HEK293 (cell line): ENCODE results near the gene CREB3.

Experiments used
- AEBP2 ChIP-seq: fragments of 450-650 bp; formaldehyde crosslinking; IDR thresholded peaks from 2 replicates; pipeline ENCODE4 v1.5.1; 2016; ENCODE audit warnings: missing biosample characterization, missing genetic modification characterization, borderline replicate concordance
- BCL11A ChIP-seq: fragments of 450-650 bp; formaldehyde crosslinking; IDR thresholded peaks from 2 replicates; pipeline ENCODE4 v1.5.1; 2016; ENCODE audit warnings: low read depth, missing biosample characterization, missing genetic modification characterization
- BCL11B ChIP-seq: fragments of 450-650 bp; formaldehyde crosslinking; IDR thresholded peaks from 2 replicates; pipeline ENCODE4 v1.5.1; 2016; ENCODE audit warnings: low read depth, missing biosample characterization, missing genetic modification characterization
- HIC1 ChIP-seq: fragments of 450-650 bp; formaldehyde crosslinking; IDR thresholded peaks from 2 replicates; pipeline ENCODE4 v1.5.1; 2016; ENCODE audit warnings: missing biosample characterization, missing genetic modification characterization
- HOXC10 ChIP-seq: sonication (generic); formaldehyde crosslinking; IDR thresholded peaks from 2 replicates; pipeline ENCODE4 v1.8.1; 2023; ENCODE audit warnings: mild to moderate bottlenecking, missing genetic modification reagents
- HOXD13 ChIP-seq: sonication (generic); formaldehyde crosslinking; IDR thresholded peaks from 2 replicates; pipeline ENCODE4 v1.8.0; 2022; ENCODE audit warnings: missing genetic modification reagents, borderline replicate concordance
- KLF10 ChIP-seq: fragments of 450-650 bp; IDR thresholded peaks from 2 replicates; pipeline ENCODE4 v1.5.1; 2018; ENCODE audit warnings: missing biosample characterization, mild to moderate bottlenecking, missing genetic modification characterization
- PRDM10 ChIP-seq: fragments of 450-650 bp; formaldehyde crosslinking; IDR thresholded peaks from 2 replicates; pipeline ENCODE4 v1.5.1; 2016; ENCODE audit warnings: missing biosample characterization, missing genetic modification characterization
- SALL2 ChIP-seq: fragments of 450-650 bp; formaldehyde crosslinking; IDR thresholded peaks from 2 replicates; pipeline ENCODE4 v1.5.0; 2017; ENCODE audit warnings: missing biosample characterization, mild to moderate bottlenecking, missing genetic modification characterization, borderline replicate concordance
- SETDB1 ChIP-seq: IDR thresholded peaks from one replicate; pipeline ENCODE4 v1.6.1; 2017; ENCODE audit warnings: mild to moderate bottlenecking, low read length, moderate library complexity, mixed read lengths; ENCODE audit not compliant: insufficient read length
- SP3 ChIP-seq: fragments of 450-650 bp; formaldehyde crosslinking; IDR thresholded peaks from 2 replicates; pipeline ENCODE4 v1.5.1; 2016; ENCODE audit warnings: missing biosample characterization, missing genetic modification characterization
- SP7 ChIP-seq: fragments of 450-650 bp; formaldehyde crosslinking; IDR thresholded peaks from 2 replicates; pipeline ENCODE4 v1.5.1; 2016; ENCODE audit warnings: missing biosample characterization, missing genetic modification characterization
- YY2 ChIP-seq: fragments of 450-650 bp; formaldehyde crosslinking; IDR thresholded peaks from 2 replicates; pipeline ENCODE4 v1.5.1; 2016; ENCODE audit warnings: missing biosample characterization, missing genetic modification characterization
- ZBTB21 ChIP-seq: fragments of 450-650 bp; formaldehyde crosslinking; IDR thresholded peaks from 2 replicates; pipeline ENCODE4 v1.5.1; 2017; ENCODE audit warnings: missing biosample characterization, missing genetic modification characterization
- ZBTB8A ChIP-seq: fragments of 450-650 bp; formaldehyde crosslinking; IDR thresholded peaks from 2 replicates; pipeline ENCODE4 v1.5.1; 2016; ENCODE audit warnings: missing biosample characterization, missing genetic modification characterization
- ZNF175 ChIP-seq: fragments of 450-650 bp; formaldehyde crosslinking; IDR thresholded peaks from 2 replicates; pipeline ENCODE4 v1.5.1; 2016; ENCODE audit warnings: missing biosample characterization, missing genetic modification characterization
- ZNF202 ChIP-seq: fragments of 450-650 bp; formaldehyde crosslinking; IDR thresholded peaks from 2 replicates; pipeline ENCODE4 v1.5.1; 2016; ENCODE audit warnings: missing biosample characterization, missing genetic modification characterization, borderline replicate concordance
- ZNF311 ChIP-seq: fragments of 450-650 bp; formaldehyde crosslinking; IDR thresholded peaks from 2 replicates; pipeline ENCODE4 v1.5.1; 2017; ENCODE audit warnings: missing biosample characterization, missing genetic modification characterization, borderline replicate concordance
- ZNF341 ChIP-seq: fragments of 450-650 bp; formaldehyde crosslinking; IDR thresholded peaks from 2 replicates; pipeline ENCODE4; 2016; ENCODE audit warnings: low read depth, missing biosample characterization, missing genetic modification characterization
- ZNF423 ChIP-seq: fragments of 450-650 bp; formaldehyde crosslinking; IDR thresholded peaks from 2 replicates; pipeline ENCODE4 v1.5.1; 2016; ENCODE audit warnings: missing biosample characterization, missing genetic modification characterization
- ZNF433 ChIP-seq: fragments of 450-650 bp; formaldehyde crosslinking; IDR thresholded peaks from 2 replicates; pipeline ENCODE4 v1.5.1; 2016; ENCODE audit warnings: missing biosample characterization, missing genetic modification characterization, low read depth
- ZNF449 ChIP-seq: fragments of 450-650 bp; formaldehyde crosslinking; IDR thresholded peaks from 2 replicates; pipeline ENCODE4 v1.5.1; 2017; ENCODE audit warnings: missing biosample characterization, mild to moderate bottlenecking, missing genetic modification characterization, moderate library complexity
- ZNF549 ChIP-seq: fragments of 450-650 bp; IDR thresholded peaks from 2 replicates; pipeline ENCODE4 v1.5.1; 2018; ENCODE audit warnings: missing biosample characterization, missing genetic modification characterization, mild to moderate bottlenecking, inconsistent platforms, moderate library complexity
- ZNF555 ChIP-seq: fragments of 450-650 bp; formaldehyde crosslinking; conservative IDR thresholded peaks from 2 replicates; pipeline ENCODE4 v1.5.1; 2017; ENCODE audit warnings: missing biosample characterization, mild to moderate bottlenecking, missing genetic modification characterization, inconsistent platforms
- ZNF596 ChIP-seq: fragments of 450-650 bp; IDR thresholded peaks from 2 replicates; pipeline ENCODE4 v1.5.0; 2018; ENCODE audit warnings: missing biosample characterization, mild to moderate bottlenecking, missing genetic modification characterization, moderate library complexity
- ZNF610 ChIP-seq: fragments of 450-650 bp; formaldehyde crosslinking; IDR thresholded peaks from 2 replicates; pipeline ENCODE4 v1.5.1; 2016; ENCODE audit warnings: missing biosample characterization, missing genetic modification characterization, borderline replicate concordance
- ZNF623 ChIP-seq: fragments of 450-650 bp; formaldehyde crosslinking; IDR thresholded peaks from 2 replicates; pipeline ENCODE4 v1.5.1; 2016; ENCODE audit warnings: missing biosample characterization, missing genetic modification characterization
- ZNF639 ChIP-seq: fragments of 450-650 bp; formaldehyde crosslinking; IDR thresholded peaks from 2 replicates; pipeline ENCODE4 v1.5.1; 2016; ENCODE audit warnings: missing biosample characterization, missing genetic modification characterization
- ZNF776 ChIP-seq: fragments of 450-650 bp; formaldehyde crosslinking; IDR thresholded peaks from 2 replicates; pipeline ENCODE4 v1.5.0; 2017; ENCODE audit warnings: missing biosample characterization, missing genetic modification characterization, borderline replicate concordance
- ZNF830 ChIP-seq: fragments of 450-650 bp; IDR thresholded peaks from 2 replicates; pipeline ENCODE4 v1.5.0; 2018; ENCODE audit warnings: missing biosample characterization, missing genetic modification characterization, low read depth, mild to moderate bottlenecking, moderate library complexity
- ZNF837 ChIP-seq: fragments of 450-650 bp; formaldehyde crosslinking; IDR thresholded peaks from 2 replicates; pipeline ENCODE4 v1.5.1; 2016; ENCODE audit warnings: missing biosample characterization, missing genetic modification characterization

Gene CREB3

GRCh38 chr9:35748858-35749514 is 16.5 kb downstream of the CREB3 start, which contains the start of the genes GBA2 and RGP1 (continued):
- TF ChIP-seq ZNF555, result no peak
- TF ChIP-seq SP7 (tag by site-specific recombination), result no peak
- no peak for TF ChIP-seq ZNF837
- peak; percentile 97 for TF ChIP-seq ZBTB8A
- TF ChIP-seq SP3 (tag by site-specific recombination), result peak; percentile 65; the same call in 1 of the 2 replicates
- TF ChIP-seq AEBP2, result no peak
- TF ChIP-seq HOXC10, result no peak
- no peak for TF ChIP-seq BCL11A (tag by site-specific recombination)
- peak; percentile 99 for TF ChIP-seq PRDM10
- no peak for TF ChIP-seq ZNF449 (tag by site-specific recombination)
- TF ChIP-seq SETDB1, result no peak
- no peak for TF ChIP-seq ZNF549 (tag by site-specific recombination)
- TF ChIP-seq HOXD13 (CRISPR knock-in tag), result no peak
- TF ChIP-seq ZNF341, result peak; percentile 47; the same call in 1 of the 2 replicates
- TF ChIP-seq SALL2 (tag by site-specific recombination), result no peak
- TF ChIP-seq ZBTB21 (tag by site-specific recombination), result no peak
- TF ChIP-seq ZNF311 (tag by site-specific recombination), result no peak
- TF ChIP-seq ZNF433 (tag by site-specific recombination), result no peak
- TF ChIP-seq BCL11B (tag by site-specific recombination), result no peak
- TF ChIP-seq HIC1 (tag by site-specific recombination), result no peak
- peak; percentile 43; the same call in 1 of the 2 replicates for TF ChIP-seq KLF10 (tag by site-specific recombination)
- no peak for TF ChIP-seq ZNF202 (tag by site-specific recombination)
- TF ChIP-seq ZNF776 (tag by site-specific recombination), result no peak
- no peak for TF ChIP-seq ZNF610
- no peak for TF ChIP-seq ZNF830 (tag by site-specific recombination)
- TF ChIP-seq YY2, result no peak
- no peak for TF ChIP-seq ZNF623
- TF ChIP-seq ZNF596, result no peak
- no peak for TF ChIP-seq ZNF175 (tag by site-specific recombination)
- TF ChIP-seq ZNF639 (tag by site-specific recombination), result no peak
- TF ChIP-seq ZNF423, result peak; percentile 91
